Endothelial cell (in vitro differentiated cells): Measurements from ENCODE around the gene BLOC1S2. TPM values are rescaled to one million over a fixed set of nuclear protein-coding genes. Genes with fewer than 3 reads are reported as not detected.

Experiments used
- DNase-seq: peaks from one replicate; pipeline ENCODE4 v3.0.0; 2021; ENCODE audit warnings: low spot score
- H3K27ac Mint-ChIP-seq: one replicate; pipeline ENCODE4 v1.8.0; 2021; ENCODE audit warnings: mixed read lengths, inconsistent platforms; ENCODE audit not compliant: unreplicated experiment
- H3K27me3 Mint-ChIP-seq: one replicate; pipeline ENCODE4 v1.8.0; 2021; ENCODE audit warnings: mild to moderate bottlenecking, moderate library complexity, mixed read lengths, inconsistent platforms; ENCODE audit not compliant: unreplicated experiment
- H3K36me3 Mint-ChIP-seq: one replicate; pipeline ENCODE4 v1.8.0; 2021; ENCODE audit warnings: mild to moderate bottlenecking, low read depth, mixed read lengths, inconsistent platforms; ENCODE audit not compliant: unreplicated experiment
- H3K4me1 Mint-ChIP-seq: one replicate; pipeline ENCODE4 v1.8.0; 2021; ENCODE audit warnings: mild to moderate bottlenecking, mixed read lengths, inconsistent platforms; ENCODE audit not compliant: unreplicated experiment
- H3K4me3 Mint-ChIP-seq: one replicate; pipeline ENCODE4 v1.8.0; 2021; ENCODE audit warnings: mild to moderate bottlenecking, mixed read lengths, inconsistent platforms; ENCODE audit not compliant: unreplicated experiment
- H3K9me3 Mint-ChIP-seq: one replicate; pipeline ENCODE4 v1.8.0; 2021; ENCODE audit warnings: mixed read lengths, inconsistent platforms; ENCODE audit not compliant: unreplicated experiment
- CTCF ChIP-seq: fragments of 200-600 bp; sonication (generic); IDR thresholded peaks from one replicate; pipeline ENCODE4 v1.5.0; 2021; ENCODE audit warnings: antibody characterized with exemption; ENCODE audit not compliant: unreplicated experiment
- total RNA-seq: library from RNA; stranded (reverse); fragmentation: NEBNext Ultra II Directional; extraction: Animal tissue kit (Norgen Biotek cat#: 25700); gene quantifications from one replicate; pipeline ENCODE4 v1.2.1, GENCODE V29; 2021; ENCODE audit not compliant: unreplicated experiment

Gene BLOC1S2
- total RNA-seq, 1 donor from 2014 or later: 63.2 TPM

DNA sequence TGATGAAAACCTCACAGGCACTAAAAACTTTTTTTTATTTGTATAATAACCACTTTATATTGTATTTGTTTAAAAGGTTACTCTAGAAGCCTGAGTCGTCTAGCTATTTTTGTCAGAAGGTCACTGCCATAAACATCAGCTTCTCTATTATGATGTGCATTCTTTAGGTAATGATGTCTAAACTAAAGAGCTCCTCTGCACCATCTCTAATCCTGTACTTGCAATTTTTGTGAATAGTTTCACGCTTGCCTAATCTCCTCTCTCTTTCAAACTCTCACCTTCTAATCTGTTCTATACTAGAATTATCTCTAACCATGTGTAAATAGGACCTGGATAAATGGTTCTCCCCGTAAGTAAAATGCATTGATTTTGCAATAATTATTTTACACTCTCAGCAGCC, 46.6 kb downstream of the BLOC1S2 start:
- no peak overlapping the region for H3K27ac Mint-ChIP-seq
- no peak overlapping the region for H3K4me3 Mint-ChIP-seq
- peaks cover 1% of the 10 kb centered on the region for H3K27me3 Mint-ChIP-seq
- DNase-seq: no peak
- H3K36me3 Mint-ChIP-seq: peaks cover 21% of the 10 kb centered on the region
- H3K4me1 Mint-ChIP-seq: no peaks in the 10 kb centered on the region
- no peaks in the 10 kb centered on the region for H3K9me3 Mint-ChIP-seq
- no peak for TF ChIP-seq CTCF

DNA sequence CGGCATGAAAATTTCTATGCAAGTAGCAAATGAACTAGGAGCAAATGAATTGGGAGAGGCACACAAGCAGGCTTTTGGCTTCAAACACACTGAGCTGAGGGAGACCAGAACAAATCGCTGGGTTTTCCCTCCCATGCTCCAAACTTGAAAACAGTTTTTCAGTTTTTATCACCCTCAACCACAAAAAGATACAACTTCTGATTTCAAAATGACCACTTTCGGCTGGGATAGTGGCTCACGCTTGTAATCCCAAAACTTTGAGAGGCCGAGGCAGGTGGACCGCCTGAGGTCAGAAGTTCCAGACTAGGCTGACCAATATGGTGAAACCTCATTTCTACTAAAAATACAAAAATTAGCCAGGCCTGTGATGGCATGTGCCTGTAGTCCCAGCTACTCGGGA, 48.1 kb downstream of the BLOC1S2 start:
- no peak overlapping the region for H3K4me3 Mint-ChIP-seq
- no peaks in the 10 kb centered on the region for H3K9me3 Mint-ChIP-seq
- H3K36me3 Mint-ChIP-seq: peaks cover 24% of the 10 kb centered on the region
- no peaks in the 10 kb centered on the region for H3K4me1 Mint-ChIP-seq
- DNase-seq: no peak
- TF ChIP-seq CTCF: no peak
- H3K27ac Mint-ChIP-seq: no peak overlapping the region
- H3K27me3 Mint-ChIP-seq: peaks cover 1% of the 10 kb centered on the region

- Mint-ChIP-seq H3K27ac (no peak overlapping the region), H3K9me3 (no peaks in the 10 kb centered on the region)
Measured at GRCh38 chr10:100232101-100232500, 54.4 kb downstream of the BLOC1S2 start.

DNA sequence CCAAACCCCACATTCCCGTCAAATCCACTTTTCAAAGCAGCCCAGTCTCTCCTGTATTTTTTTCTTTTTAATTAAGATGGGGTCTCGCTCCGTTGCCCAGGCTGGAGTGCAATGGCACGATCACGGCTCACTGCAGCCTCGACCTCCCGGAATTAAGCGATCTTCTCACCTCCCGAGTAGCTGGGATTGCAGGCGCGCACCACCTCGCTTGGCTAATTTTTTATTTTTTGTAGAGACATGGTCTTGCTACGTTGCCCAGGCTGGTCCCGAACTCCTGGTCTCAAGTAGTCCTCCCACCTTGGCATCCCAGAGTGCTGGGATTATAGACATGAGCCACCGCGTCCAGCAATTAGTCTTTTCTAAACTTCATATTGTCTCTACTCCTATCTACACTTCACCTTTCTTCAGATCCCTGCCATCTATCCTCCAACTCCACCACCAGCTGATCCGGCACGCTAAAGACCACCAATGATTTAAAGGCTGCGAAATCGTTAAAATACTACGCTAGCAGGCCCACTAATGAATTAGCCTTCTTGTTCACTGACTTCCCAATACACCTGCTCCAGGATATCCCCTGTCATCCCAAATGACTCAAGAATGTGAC, 56.6 kb downstream of the BLOC1S2 start:
- no peaks in the 10 kb centered on the region for H3K9me3 Mint-ChIP-seq
- peaks cover 18% of the 10 kb centered on the region for H3K4me1 Mint-ChIP-seq
- peaks cover 17% of the 10 kb centered on the region for H3K36me3 Mint-ChIP-seq
- H3K27me3 Mint-ChIP-seq: peaks cover 3% of the 10 kb centered on the region
- H3K27ac Mint-ChIP-seq: peak overlapping the region; percentile 91
- peak overlapping the region; percentile 97 for H3K4me3 Mint-ChIP-seq
- DNase-seq: no peak
- TF ChIP-seq CTCF: no peak

More at GRCh38 chr10:100232101-100232500, 54.4 kb downstream of the BLOC1S2 start:
- Mint-ChIP-seq H3K27me3 (peaks cover 3% of the 10 kb centered on the region), H3K4me1 (peaks cover 18% of the 10 kb centered on the region), H3K4me3 (no peak overlapping the region), H3K36me3 (peaks cover 14% of the 10 kb centered on the region)
- no peak for DNase-seq
- TF ChIP-seq CTCF: no peak

GRCh38 chr10:100223879-100224278, 62.6 kb downstream of the BLOC1S2 start:
- Mint-ChIP-seq H3K27me3 (no peaks in the 10 kb centered on the region), H3K9me3 (no peaks in the 10 kb centered on the region), H3K4me3 (no peak overlapping the region), H3K4me1 (peaks cover 3% of the 10 kb centered on the region), H3K27ac (no peak overlapping the region), H3K36me3 (peaks cover 8% of the 10 kb centered on the region)
- DNase-seq: no peak
- TF ChIP-seq CTCF: no peak

Other genes with a start within 250 kb of the BLOC1S2 start
- gene CPN1, start 204.8 kb downstream of the BLOC1S2 start, total RNA-seq: not detected
- 30.4 TPM for gene ERLIN1, start 100.7 kb downstream of the BLOC1S2 start, total RNA-seq
- gene CHUK, start 57.1 kb downstream of the BLOC1S2 start, total RNA-seq: 11.7 TPM
- 24.7 TPM for gene CWF19L1, start 19.0 kb downstream of the BLOC1S2 start, total RNA-seq
- gene PKD2L1, start 43.5 kb upstream of the BLOC1S2 start, total RNA-seq: 0.44 TPM
- gene SCD, start 60.6 kb upstream of the BLOC1S2 start, total RNA-seq: 627 TPM
- not detected for gene WNT8B, start 176.3 kb upstream of the BLOC1S2 start, total RNA-seq
- 13.2 TPM for gene SEC31B, start 233.2 kb upstream of the BLOC1S2 start, total RNA-seq
- gene NDUFB8, start 243.2 kb upstream of the BLOC1S2 start, total RNA-seq: 171 TPM
- gene HIF1AN, start 249.3 kb upstream of the BLOC1S2 start, total RNA-seq: 44.4 TPM